Measurements from ENCODE around the gene SLC7A1. TPM values are rescaled to one million over a fixed set of nuclear protein-coding genes. Genes with fewer than 3 reads are reported as not detected.

Gene SLC7A1
- total and polyA plus RNA-seq, 2 of the 8 experiments (the other 6 are each of a cell fraction or from before 2014, with no cell fraction given), result 26.8 to 114 TPM

- TF ChIP-seq CHD7 (IDR thresholded peaks at IDR 0.05; ENCODE audit: insufficient replicate concordance, low read length), result no peak
- TF ChIP-seq GTF2F1 (IDR thresholded peaks at IDR 0.05; ENCODE audit: borderline replicate concordance, low read depth, low read length), result no peak
- no peak for TF ChIP-seq HDAC2 (IDR thresholded peaks at IDR 0.05; ENCODE audit: borderline replicate concordance in 1 of 2, low read depth in 2 of 2, low read length in 2 of 2)
- TF ChIP-seq CREB1 (IDR thresholded peaks at IDR 0.05), result no peak
- TF ChIP-seq BRCA1 (IDR thresholded peaks at IDR 0.05; ENCODE audit: low read depth, low read length), result no peak
- TF ChIP-seq SUZ12 (IDR thresholded peaks at IDR 0.05; ENCODE audit: low read length), result no peak
- no peak for TF ChIP-seq SP4 (IDR thresholded peaks at IDR 0.05; ENCODE audit: low read length)
- TF ChIP-seq JUN (IDR thresholded peaks at IDR 0.05; ENCODE audit: low read depth, low read length), result no peak
- no peak for TF ChIP-seq POLR2A (IDR thresholded peaks at IDR 0.05; ENCODE audit: control extremely low read depth in 1 of 2, low read depth in 2 of 2, low read length in 2 of 2)
Measured at GRCh38 chr13:29513002-29513980, 82.2 kb downstream of the SLC7A1 start (continued).

All from H1 (cell line).